Esophagus muscularis mucosa (tissue), 4 donors: Measurements from ENCODE around the gene SCCPDH. TPM values are rescaled to one million over a fixed set of nuclear protein-coding genes. Genes with fewer than 3 reads are reported as not detected.
A peak's percentile ranks its signal among the peaks of the same experiment; 100 is the strongest.

ENCODE experiments used
- DNase-seq: peaks from one replicate; pipeline ENCODE4 v3.0.0-alpha.2; 2017; ENCODE audit errors: extremely low spot score
- H3K27ac ChIP-seq, 4 donors: fragments of 200-600 bp; sonication (generic); replicated peaks in 1 of 4; 1 replicate in 3 of 4; 2 replicates in 1 of 4; pipeline ENCODE4 v1.5.1; 2016 to 2019; ENCODE audit warnings: mild to moderate bottlenecking in 1 of 4
- H3K27me3 ChIP-seq, 4 donors: fragments of 200-600 bp; sonication (generic); one replicate each; pipeline versions ENCODE4 v1.5.1 to v1.6.0; 2016 to 2019
- H3K36me3 ChIP-seq, 4 donors: fragments of 200-600 bp; sonication (generic); one replicate each; pipeline ENCODE4 v1.5.1; 2016 to 2019
- H3K4me1 ChIP-seq, 4 donors: fragments of 200-600 bp; sonication (generic); one replicate each; pipeline ENCODE4 v1.5.1; 2016 to 2019
- H3K4me3 ChIP-seq, 4 donors: fragments of 200-600 bp; sonication (generic); 1 replicate in 2 of 4; 2 replicates in 2 of 4; pipeline ENCODE4 v1.5.1; 2016 to 2019; ENCODE audit warnings: mild to moderate bottlenecking in 4 of 4, moderate library complexity in 1 of 4
- H3K9me3 ChIP-seq, 4 donors: fragments of 200-600 bp; sonication (generic); 1 replicate in 3 of 4; 2 replicates in 1 of 4; pipeline ENCODE4 v1.5.1; 2016 to 2019
- EP300 ChIP-seq: sonication (generic); formaldehyde crosslinking; IDR thresholded peaks from one replicate; pipeline ENCODE4 v1.6.1; 2017; ENCODE audit warnings: antibody characterized with exemption
- POLR2A ChIP-seq: fragments of 450-650 bp; IDR thresholded peaks from one replicate; pipeline ENCODE4 v1.6.1; 2017; ENCODE audit warnings: antibody characterized with exemption, moderate library complexity, mild to moderate bottlenecking, low read depth
- POLR2AphosphoS5 ChIP-seq, 2 donors: sonication (generic); formaldehyde crosslinking; IDR thresholded peaks; one replicate each; pipeline ENCODE4 v1.6.1; 2017; ENCODE audit warnings: antibody characterized with exemption in 2 of 2
- WGBS: methylation state at CpG from one replicate; pipeline ENCODE4 v1.1.5; 2018; 5-methylcytosine and 5-hydroxymethylcytosine counted together
- intact Hi-C: fragments of 100-400 bp; cut with DNase I; formaldehyde crosslinking; loops from one replicate; pipeline ENCODE4 v1.15.1; 2023
- total RNA-seq, 4 donors: library from RNA; depleted of rRNA; stranded (reverse); fragments of >200 nt; gene quantifications; one replicate each; pipeline versions ENCODE4 v1.1.0 to v1.2.1, GENCODE V29; 2016
- TF ChIP-seq, protein P1 (sequence below), 3 experiments: fragments of 200-600 bp in 2 of 3; fragments of 450-650 bp in 1 of 3; sonication (generic) in 2 of 3; IDR thresholded peaks; one replicate each; pipeline ENCODE4 v1.5.1; 2017 to 2019; ENCODE audit warnings: antibody characterized with exemption in 3 of 3, mild to moderate bottlenecking in 2 of 3, moderate library complexity in 1 of 3

The SCCPDH gene
- total RNA-seq, 4 donors from 2014 or later = 19.4 to 25.5 (median 23.8) TPM

DNA sequence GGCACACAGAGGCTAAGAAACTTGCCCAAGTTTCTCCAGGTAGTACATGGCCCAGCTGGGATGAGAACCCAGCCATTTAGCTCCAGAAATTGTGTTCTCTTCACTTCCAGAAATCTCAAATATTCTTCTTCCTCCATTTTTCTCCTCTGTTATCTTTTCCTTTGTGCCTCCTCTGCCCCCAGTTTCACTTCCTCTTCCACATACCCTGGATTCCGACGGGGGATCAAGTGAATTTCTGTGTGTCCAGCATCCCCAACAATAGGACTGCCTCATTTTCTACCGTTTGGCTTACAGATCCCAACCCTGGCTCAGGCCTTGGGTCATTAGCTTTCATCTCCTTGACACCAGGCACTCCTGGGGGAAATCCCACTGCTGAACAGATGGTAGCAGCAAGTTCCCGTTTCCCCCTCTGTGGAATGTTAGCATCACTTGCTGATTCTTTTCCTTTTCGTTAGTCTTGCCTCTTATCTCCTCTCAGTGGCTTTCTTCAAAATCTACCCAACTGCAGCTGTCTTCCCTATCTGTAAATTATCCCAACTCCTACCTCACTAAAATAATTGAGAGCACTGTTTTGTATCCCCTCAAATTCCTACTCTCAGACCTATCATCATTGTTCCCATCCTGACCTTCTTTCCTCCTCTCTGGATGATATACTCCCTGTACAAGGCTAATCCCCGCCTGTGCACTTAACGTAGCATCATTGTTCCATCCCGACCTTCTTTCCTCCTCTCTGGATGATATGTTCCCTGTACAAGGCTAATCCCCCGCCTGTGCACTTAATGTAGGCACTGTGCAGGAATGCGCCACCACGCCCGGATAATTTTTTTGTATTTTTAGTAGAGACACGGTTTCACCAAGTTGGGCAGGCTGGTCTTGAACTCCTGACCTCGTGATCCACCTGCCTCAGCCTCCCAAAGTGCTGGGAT, 36.5 kb downstream of the SCCPDH start:
- WGBS = 82% methylated on average over 14 of the region's 14 CpGs
- no peak for TF ChIP-seq EP300
- TF ChIP-seq, protein P1, sequence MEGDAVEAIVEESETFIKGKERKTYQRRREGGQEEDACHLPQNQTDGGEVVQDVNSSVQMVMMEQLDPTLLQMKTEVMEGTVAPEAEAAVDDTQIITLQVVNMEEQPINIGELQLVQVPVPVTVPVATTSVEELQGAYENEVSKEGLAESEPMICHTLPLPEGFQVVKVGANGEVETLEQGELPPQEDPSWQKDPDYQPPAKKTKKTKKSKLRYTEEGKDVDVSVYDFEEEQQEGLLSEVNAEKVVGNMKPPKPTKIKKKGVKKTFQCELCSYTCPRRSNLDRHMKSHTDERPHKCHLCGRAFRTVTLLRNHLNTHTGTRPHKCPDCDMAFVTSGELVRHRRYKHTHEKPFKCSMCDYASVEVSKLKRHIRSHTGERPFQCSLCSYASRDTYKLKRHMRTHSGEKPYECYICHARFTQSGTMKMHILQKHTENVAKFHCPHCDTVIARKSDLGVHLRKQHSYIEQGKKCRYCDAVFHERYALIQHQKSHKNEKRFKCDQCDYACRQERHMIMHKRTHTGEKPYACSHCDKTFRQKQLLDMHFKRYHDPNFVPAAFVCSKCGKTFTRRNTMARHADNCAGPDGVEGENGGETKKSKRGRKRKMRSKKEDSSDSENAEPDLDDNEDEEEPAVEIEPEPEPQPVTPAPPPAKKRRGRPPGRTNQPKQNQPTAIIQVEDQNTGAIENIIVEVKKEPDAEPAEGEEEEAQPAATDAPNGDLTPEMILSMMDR (IDR thresholded peaks at IDR 0.05) = no peak
- TF ChIP-seq POLR2A = no peak
- no peak for TF ChIP-seq POLR2AphosphoS5 (IDR thresholded peaks at IDR 0.05)
- H3K36me3 ChIP-seq = peaks cover 10 to 62% (median 49%) of the 10 kb centered on the region in 4 donors

DNA sequence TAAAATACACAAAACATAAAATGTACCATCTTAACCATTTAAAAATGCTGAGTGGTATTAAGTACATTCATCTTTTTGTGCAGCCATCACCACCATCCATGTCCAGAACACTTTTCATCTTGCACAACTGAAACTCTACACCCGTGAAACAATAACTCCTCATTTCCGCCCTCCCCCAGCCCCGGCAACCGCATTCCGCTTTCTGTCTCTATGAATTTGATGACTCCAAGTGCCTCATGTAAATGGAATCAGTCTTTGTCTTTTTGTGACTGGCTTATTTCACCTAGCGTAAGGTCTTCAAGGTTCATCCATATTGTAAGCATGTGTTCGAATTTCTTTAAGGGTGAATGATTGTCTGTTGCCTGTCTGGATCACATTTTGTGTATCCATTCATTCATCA, 37.2 kb downstream of the SCCPDH start:
- Histone ChIP-seq H3K4me1 (no peaks in the 10 kb centered on the region), H3K4me3 (no peak overlapping the region), H3K27ac (no peak overlapping the region), H3K9me3 (no peaks in the 10 kb centered on the region), H3K27me3 (no peaks in the 10 kb centered on the region), H3K36me3 (peaks cover 10 to 68% (median 53%) of the 10 kb centered on the region in 4 donors)
- 86% methylated on average over 7 of the region's 7 CpGs for whole genome bisulfite sequencing
- intact Hi-C loops = no loop called here
- TF ChIP-seq POLR2AphosphoS5 (IDR thresholded peaks at IDR 0.05) (no peak), EP300 (no peak), POLR2A (no peak)
- TF ChIP-seq, protein P1 (IDR thresholded peaks at IDR 0.05) = no peak
- DNase-seq = no peak

More for the DNA sequence above, 36.5 kb downstream of the SCCPDH start:
- H3K4me3 ChIP-seq = no peak overlapping the region
- H3K27ac ChIP-seq = no peak overlapping the region
- no peaks in the 10 kb centered on the region for H3K27me3 ChIP-seq
- no peaks in the 10 kb centered on the region for H3K4me1 ChIP-seq
- no peak for DNase-seq
- intact Hi-C loops = no loop called here
- H3K9me3 ChIP-seq = no peaks in the 10 kb centered on the region

DNA sequence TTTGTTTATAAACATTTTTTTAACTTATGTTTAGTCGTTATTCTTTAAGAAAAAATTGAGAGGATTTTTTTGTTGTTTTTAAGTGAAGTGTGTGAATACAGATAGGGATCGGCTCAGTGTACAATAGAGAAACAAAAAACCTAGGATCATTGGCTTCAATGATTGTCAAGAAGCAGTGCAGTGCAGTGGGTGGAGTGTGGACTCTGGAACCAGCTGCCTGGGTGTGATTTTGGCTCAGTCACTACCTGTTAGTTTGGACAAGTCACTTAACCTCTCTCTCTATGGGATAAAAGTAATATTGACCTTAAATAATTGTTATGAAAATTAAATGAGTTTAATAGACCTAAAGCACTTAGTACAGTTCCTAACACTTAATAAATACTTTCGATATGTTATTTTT, 41.3 kb downstream of the SCCPDH start:
- H3K27me3 ChIP-seq = no peaks in the 10 kb centered on the region
- intact Hi-C loops = no loop called here
- peaks cover 0 to 10% (median 8%) of the 10 kb centered on the region in 4 donors for H3K4me1 ChIP-seq
- peaks cover 10 to 79% (median 57%) of the 10 kb centered on the region in 4 donors for H3K36me3 ChIP-seq
- TF ChIP-seq, protein P1 (IDR thresholded peaks at IDR 0.05) = no peak
- TF ChIP-seq POLR2AphosphoS5 (IDR thresholded peaks at IDR 0.05) (no peak), EP300 (no peak), POLR2A (no peak)
- H3K9me3 ChIP-seq = no peaks in the 10 kb centered on the region
- H3K4me3 ChIP-seq = no peak overlapping the region
- DNase-seq = no peak
- no peak overlapping the region for H3K27ac ChIP-seq
- whole genome bisulfite sequencing = 89% methylated on average over 3 of the region's 3 CpGs

DNA sequence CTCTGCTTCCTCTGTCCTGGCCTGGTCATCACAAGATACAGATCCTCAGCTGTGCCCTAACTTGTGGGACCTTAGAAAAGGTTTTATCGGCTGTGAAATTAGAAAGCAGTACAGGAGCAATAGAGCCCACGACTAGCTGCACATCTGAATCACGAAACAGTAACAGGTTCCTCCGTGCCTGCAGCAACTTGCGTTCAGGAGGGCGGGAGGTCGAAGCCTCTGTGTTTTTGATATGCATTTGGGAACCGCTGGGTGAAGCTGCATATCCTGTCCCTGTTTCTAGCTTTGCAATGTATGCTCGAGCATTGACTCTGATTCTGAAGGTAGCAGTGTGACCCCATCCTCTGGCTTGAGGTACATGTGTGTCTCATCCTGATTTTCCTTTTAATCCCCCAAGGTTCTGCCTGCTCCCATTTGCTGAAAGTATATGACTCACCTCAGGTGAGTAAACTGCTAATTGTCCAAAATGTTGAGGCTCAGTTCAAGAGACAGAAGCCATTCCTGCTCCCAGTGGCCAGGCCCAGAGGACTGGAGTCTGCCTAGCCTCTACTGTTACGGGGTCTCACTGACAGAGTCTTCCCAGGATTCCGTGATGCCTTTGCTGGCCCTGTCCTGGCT, 44.3 kb downstream of the SCCPDH start:
- H3K36me3 ChIP-seq = peaks cover 0 to 69% (median 35%) of the 10 kb centered on the region in 4 donors
- peak overlapping the region; percentile 72 to 80 (median 74) for H3K27ac ChIP-seq
- TF ChIP-seq, protein P1 (IDR thresholded peaks at IDR 0.05) = no peak
- TF ChIP-seq POLR2A (no peak), EP300 (no peak), POLR2AphosphoS5 (IDR thresholded peaks at IDR 0.05) (no peak)
- WGBS = 79% methylated on average over 10 of the region's 11 CpGs
- H3K4me3 ChIP-seq = no peak overlapping the region
- H3K9me3 ChIP-seq = no peaks in the 10 kb centered on the region
- intact Hi-C loops = no loop called here
- no peak for DNase-seq
- no peaks in the 10 kb centered on the region for H3K27me3 ChIP-seq
- H3K4me1 ChIP-seq = peaks cover 0 to 10% (median 8%) of the 10 kb centered on the region in 4 donors
